OCI-LY3 (cell line): ENCODE measurements around the gene SPNS2.

ENCODE experiments used
- CTCF ChIP-seq: fragments of 200-600, 300-600 bp; sonication (generic); IDR thresholded peaks from 2 replicates; pipeline ENCODE4 v1.5.1; 2014; ENCODE audit warnings: antibody characterized with exemption, low read length, low read depth
- EZH2phosphoT487 ChIP-seq: fragments of 200-600 bp; shearing (Covaris generic); IDR thresholded peaks from 2 replicates; pipeline ENCODE4 v1.6.1; 2018; ENCODE audit warnings: antibody characterized with exemption, mixed run types, low read depth

- TF ChIP-seq CTCF = no peak
- TF ChIP-seq EZH2phosphoT487 = no peak
Observed at GRCh38 chr17:4487296-4487695, 11.4 kb upstream of the SPNS2 start.
